ENCODE data around the gene HAPLN2.

- TF ChIP-seq CTCF (IDR thresholded peaks at IDR 0.05) (no peak), POLR2AphosphoS5 (IDR thresholded peaks at IDR 0.05) (no peak)
Observed at GRCh38 chr1:156592158-156592909, 26.9 kb upstream of the HAPLN2 start.

Measured in stomach (tissue), 4 donors.